ENCODE measurements around the gene RASGRF2.

GRCh38 chr5:81044868-81045267, 84.7 kb downstream of the RASGRF2 start:
- TF ChIP-seq CTCF (conservative IDR thresholded peaks at IDR 0.05) (no peak), EZH2 (IDR thresholded peaks at IDR 0.05; ENCODE audit: low read depth) (no peak)
